Pons (tissue), 1 donor: ENCODE measurements around the gene KASH5.
"Not testable (repeated sequence)": the region's sequence is repeated elsewhere in the genome, so short reads cannot be mapped to it uniquely, and the experiment has no call there.

Experiments used
- DNase-seq: peaks from one replicate; pipeline ENCODE4 v3.0.0-alpha.2; 2016; ENCODE audit warnings: low spot score

Gene KASH5

GRCh38 chr19:49362048-49362928 lies 25.8 kb upstream of the KASH5 start, which contains the start of gene TEAD2:
TEAD2 (minus strand) TSS chr19:49362416; CDS start chr19:49360075, 2,341 bp downstream.
- DNase-seq: no peak

- DNase-seq: no peak
Measured at GRCh38 chr19:49362929-49363267, 25.2 kb upstream of the KASH5 start.

GRCh38 chr19:49363268-49364082 lies 24.6 kb upstream of the KASH5 start, which contains the start of gene DKKL1:
DKKL1 (plus strand) TSS chr19:49363877; CDS start chr19:49363999, 122 bp downstream.
- DNase-seq: peak; percentile 63

- no peak for DNase-seq
Measured at GRCh38 chr19:49364083-49364737, 23.8 kb upstream of the KASH5 start.

GRCh38 chr19:49366110-49366509 lies 21.9 kb upstream of the KASH5 start:
- DNase-seq: no peak

- no peak for DNase-seq
Measured at GRCh38 chr19:49368711-49369358, 19.2 kb upstream of the KASH5 start.

GRCh38 chr19:49371184-49371583 lies 16.9 kb upstream of the KASH5 start:
- DNase-seq: no peak

GRCh38 chr19:49373174-49373573 lies 14.9 kb upstream of the KASH5 start:
- DNase-seq: not testable (repeated sequence)

GRCh38 chr19:49374665-49375434 lies 13.2 kb upstream of the KASH5 start:
- no peak for DNase-seq

- no peak for DNase-seq
Measured at GRCh38 chr19:49378512-49378911, 9.5 kb upstream of the KASH5 start.

- DNase-seq: no peak
Measured at GRCh38 chr19:49380391-49380790, 7.7 kb upstream of the KASH5 start.

- no peak for DNase-seq
Measured at GRCh38 chr19:49382639-49383038, 5.4 kb upstream of the KASH5 start.

GRCh38 chr19:49383599-49383998 lies 4.5 kb upstream of the KASH5 start:
- no peak for DNase-seq

GRCh38 chr19:49389406-49389805 lies 1.4 kb downstream of the KASH5 start:
- DNase-seq: no peak

GRCh38 chr19:49390131-49390928 lies 2.3 kb downstream of the KASH5 start:
- no peak for DNase-seq

- no peak for DNase-seq
Measured at GRCh38 chr19:49390929-49391359, 2.9 kb downstream of the KASH5 start.

- DNase-seq: peak; percentile 64
Measured at GRCh38 chr19:49391581-49392399, 3.7 kb downstream of the KASH5 start.

GRCh38 chr19:49393881-49394280 lies 5.8 kb downstream of the KASH5 start:
- no peak for DNase-seq
